Measurements from ENCODE around the gene NHSL2. TPM values are rescaled to one million over a fixed set of nuclear protein-coding genes. Genes with fewer than 3 reads are reported as not detected.

NHSL2 gene
- total and polyA plus RNA-seq, 2 of the 13 experiments (the other 11 are each of a cell fraction or from before 2014, with no cell fraction given): not detected

DNA sequence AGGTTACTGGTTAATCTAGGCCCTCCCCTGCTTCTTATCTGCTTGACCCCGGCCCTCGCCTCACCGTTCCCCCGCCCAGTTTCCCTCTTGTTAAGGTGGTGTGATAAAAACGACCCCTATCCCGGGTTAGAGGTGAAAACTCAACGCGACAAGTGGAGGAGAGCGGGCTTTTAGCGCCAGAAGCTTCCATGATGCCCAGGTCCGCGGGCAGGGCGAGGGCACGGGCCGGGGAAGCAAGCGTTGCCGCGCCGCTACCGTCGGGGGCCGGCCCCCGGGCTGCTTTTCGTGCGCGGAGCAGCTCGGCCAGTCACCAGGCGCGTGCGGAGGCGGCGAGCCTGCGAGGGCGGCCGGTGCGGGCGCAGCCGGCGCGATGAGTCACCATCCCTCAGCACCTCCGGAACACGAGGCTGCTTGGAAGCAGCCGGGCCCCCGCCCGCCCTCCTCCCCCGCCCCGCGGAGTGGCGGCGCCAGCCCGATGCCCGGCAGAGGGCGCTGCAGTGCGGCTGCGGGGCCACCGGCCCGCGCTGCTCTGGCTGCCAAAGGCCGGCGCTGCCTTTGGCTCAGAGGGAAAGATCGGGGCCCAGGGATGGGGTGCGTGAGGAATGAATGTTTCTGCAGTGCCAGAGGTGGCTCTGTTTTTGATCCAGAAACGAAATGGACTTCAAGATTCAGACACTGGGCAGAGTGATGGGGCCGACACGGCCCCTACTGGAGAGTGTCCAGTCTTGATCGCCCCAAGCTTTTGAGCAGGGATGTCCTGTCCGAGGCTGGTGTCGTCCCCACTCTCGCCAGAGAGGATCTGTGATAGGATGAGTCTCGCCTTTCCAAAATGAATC is 107.8 kb downstream of the NHSL2 start (continued):
- TF ChIP-seq TAF15 (IDR thresholded peaks at IDR 0.05; ENCODE audit: low read depth, low read length, poor library complexity, severe bottlenecking) (no peak), NPAS2 (CRISPR knock-in tag; IDR thresholded peaks at IDR 0.05; ENCODE audit: borderline replicate concordance) (no peak), ZEB1 (IDR thresholded peaks at IDR 0.05; ENCODE audit: insufficient replicate concordance, low read depth) (no peak), ZNF350 (CRISPR knock-in tag; IDR thresholded peaks at IDR 0.05; ENCODE audit: borderline replicate concordance, low read depth) (no peak), RORA (CRISPR knock-in tag; IDR thresholded peaks at IDR 0.05) (no peak), KDM3A (CRISPR knock-in tag; IDR thresholded peaks at IDR 0.05; ENCODE audit: low read depth) (no peak), ZNF432 (CRISPR knock-in tag; IDR thresholded peaks at IDR 0.05; ENCODE audit: borderline replicate concordance) (no peak), TMF1 (CRISPR knock-in tag; IDR thresholded peaks at IDR 0.05; ENCODE audit: low read depth) (no peak), ZNF484 (CRISPR knock-in tag; IDR thresholded peaks at IDR 0.05; ENCODE audit: borderline replicate concordance, low read depth) (no peak), FOSL1 (CRISPR knock-in tag; IDR thresholded peaks at IDR 0.05; ENCODE audit: borderline replicate concordance) (peak; percentile 65; the same call in 1 of the 2 replicates), FOXK2 (IDR thresholded peaks at IDR 0.05) (no peak), ZNF772 (CRISPR knock-in tag; IDR thresholded peaks at IDR 0.05) (no peak; the same call in 1 of the 2 replicates), ZNF891 (CRISPR knock-in tag; IDR thresholded peaks at IDR 0.05) (no peak), CHCHD3 (CRISPR knock-in tag; IDR thresholded peaks at IDR 0.05) (no peak), ZNF672 (CRISPR knock-in tag; IDR thresholded peaks at IDR 0.05) (0 out of 2 replicates have a peak, but pooled peaks have one; percentile 51)
- TF ChIP-seq, protein P1, sequence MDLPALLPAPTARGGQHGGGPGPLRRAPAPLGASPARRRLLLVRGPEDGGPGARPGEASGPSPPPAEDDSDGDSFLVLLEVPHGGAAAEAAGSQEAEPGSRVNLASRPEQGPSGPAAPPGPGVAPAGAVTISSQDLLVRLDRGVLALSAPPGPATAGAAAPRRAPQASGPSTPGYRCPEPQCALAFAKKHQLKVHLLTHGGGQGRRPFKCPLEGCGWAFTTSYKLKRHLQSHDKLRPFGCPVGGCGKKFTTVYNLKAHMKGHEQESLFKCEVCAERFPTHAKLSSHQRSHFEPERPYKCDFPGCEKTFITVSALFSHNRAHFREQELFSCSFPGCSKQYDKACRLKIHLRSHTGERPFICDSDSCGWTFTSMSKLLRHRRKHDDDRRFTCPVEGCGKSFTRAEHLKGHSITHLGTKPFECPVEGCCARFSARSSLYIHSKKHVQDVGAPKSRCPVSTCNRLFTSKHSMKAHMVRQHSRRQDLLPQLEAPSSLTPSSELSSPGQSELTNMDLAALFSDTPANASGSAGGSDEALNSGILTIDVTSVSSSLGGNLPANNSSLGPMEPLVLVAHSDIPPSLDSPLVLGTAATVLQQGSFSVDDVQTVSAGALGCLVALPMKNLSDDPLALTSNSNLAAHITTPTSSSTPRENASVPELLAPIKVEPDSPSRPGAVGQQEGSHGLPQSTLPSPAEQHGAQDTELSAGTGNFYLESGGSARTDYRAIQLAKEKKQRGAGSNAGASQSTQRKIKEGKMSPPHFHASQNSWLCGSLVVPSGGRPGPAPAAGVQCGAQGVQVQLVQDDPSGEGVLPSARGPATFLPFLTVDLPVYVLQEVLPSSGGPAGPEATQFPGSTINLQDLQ (CRISPR knock-in tag; IDR thresholded peaks at IDR 0.05): no peak
- TF ChIP-seq, protein P2, sequence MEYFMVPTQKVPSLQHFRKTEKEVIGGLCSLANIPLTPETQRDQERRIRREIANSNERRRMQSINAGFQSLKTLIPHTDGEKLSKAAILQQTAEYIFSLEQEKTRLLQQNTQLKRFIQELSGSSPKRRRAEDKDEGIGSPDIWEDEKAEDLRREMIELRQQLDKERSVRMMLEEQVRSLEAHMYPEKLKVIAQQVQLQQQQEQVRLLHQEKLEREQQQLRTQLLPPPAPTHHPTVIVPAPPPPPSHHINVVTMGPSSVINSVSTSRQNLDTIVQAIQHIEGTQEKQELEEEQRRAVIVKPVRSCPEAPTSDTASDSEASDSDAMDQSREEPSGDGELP (IDR thresholded peaks at IDR 0.05; ENCODE audit: borderline replicate concordance, low read depth): no peak
- TF ChIP-seq, protein P3, sequence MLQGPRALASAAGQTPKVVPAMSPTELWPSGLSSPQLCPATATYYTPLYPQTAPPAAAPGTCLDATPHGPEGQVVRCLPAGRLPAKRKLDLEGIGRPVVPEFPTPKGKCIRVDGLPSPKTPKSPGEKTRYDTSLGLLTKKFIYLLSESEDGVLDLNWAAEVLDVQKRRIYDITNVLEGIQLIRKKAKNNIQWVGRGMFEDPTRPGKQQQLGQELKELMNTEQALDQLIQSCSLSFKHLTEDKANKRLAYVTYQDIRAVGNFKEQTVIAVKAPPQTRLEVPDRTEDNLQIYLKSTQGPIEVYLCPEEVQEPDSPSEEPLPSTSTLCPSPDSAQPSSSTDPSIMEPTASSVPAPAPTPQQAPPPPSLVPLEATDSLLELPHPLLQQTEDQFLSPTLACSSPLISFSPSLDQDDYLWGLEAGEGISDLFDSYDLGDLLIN (CRISPR knock-in tag; IDR thresholded peaks at IDR 0.05; ENCODE audit: borderline replicate concordance): no peak
- TF ChIP-seq, protein P4, sequence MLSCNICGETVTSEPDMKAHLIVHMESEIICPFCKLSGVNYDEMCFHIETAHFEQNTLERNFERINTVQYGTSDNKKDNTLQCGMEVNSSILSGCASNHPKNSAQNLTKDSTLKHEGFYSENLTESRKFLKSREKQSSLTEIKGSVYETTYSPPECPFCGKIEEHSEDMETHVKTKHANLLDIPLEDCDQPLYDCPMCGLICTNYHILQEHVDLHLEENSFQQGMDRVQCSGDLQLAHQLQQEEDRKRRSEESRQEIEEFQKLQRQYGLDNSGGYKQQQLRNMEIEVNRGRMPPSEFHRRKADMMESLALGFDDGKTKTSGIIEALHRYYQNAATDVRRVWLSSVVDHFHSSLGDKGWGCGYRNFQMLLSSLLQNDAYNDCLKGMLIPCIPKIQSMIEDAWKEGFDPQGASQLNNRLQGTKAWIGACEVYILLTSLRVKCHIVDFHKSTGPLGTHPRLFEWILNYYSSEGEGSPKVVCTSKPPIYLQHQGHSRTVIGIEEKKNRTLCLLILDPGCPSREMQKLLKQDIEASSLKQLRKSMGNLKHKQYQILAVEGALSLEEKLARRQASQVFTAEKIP (CRISPR knock-in tag; IDR thresholded peaks at IDR 0.05; ENCODE audit: borderline replicate concordance): no peak
- TF ChIP-seq, protein P5, sequence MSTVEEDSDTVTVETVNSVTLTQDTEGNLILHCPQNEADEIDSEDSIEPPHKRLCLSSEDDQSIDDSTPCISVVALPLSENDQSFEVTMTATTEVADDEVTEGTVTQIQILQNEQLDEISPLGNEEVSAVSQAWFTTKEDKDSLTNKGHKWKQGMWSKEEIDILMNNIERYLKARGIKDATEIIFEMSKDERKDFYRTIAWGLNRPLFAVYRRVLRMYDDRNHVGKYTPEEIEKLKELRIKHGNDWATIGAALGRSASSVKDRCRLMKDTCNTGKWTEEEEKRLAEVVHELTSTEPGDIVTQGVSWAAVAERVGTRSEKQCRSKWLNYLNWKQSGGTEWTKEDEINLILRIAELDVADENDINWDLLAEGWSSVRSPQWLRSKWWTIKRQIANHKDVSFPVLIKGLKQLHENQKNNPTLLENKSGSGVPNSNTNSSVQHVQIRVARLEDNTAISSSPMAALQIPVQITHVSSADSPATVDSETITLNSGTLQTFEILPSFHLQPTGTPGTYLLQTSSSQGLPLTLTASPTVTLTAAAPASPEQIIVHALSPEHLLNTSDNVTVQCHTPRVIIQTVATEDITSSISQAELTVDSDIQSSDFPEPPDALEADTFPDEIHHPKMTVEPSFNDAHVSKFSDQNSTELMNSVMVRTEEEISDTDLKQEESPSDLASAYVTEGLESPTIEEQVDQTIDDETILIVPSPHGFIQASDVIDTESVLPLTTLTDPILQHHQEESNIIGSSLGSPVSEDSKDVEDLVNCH (CRISPR knock-in tag; IDR thresholded peaks at IDR 0.05): no peak

Data from HepG2 (cell line).